Right ventricle myocardium superior (tissue), 1 donor: Measurements from ENCODE around the gene IPO13. TPM values are rescaled to one million over a fixed set of nuclear protein-coding genes. Genes with fewer than 3 reads are reported as not detected.

ENCODE experiments used
- ATAC-seq: fragments of 200-7000 bp; cut with Tn5 transposase; one replicate; pipeline ENCODE4 v1.9.1; 2020; ENCODE audit warnings: mild to moderate bottlenecking; ENCODE audit not compliant: poor library complexity
- DNase-seq: peaks from one replicate; pipeline ENCODE4 v3.0.0-alpha.2; 2020
- intact Hi-C: fragments of 100-400 bp; cut with DNase I; formaldehyde crosslinking; loops from one replicate; pipeline ENCODE4 v1.11.2; 2022
- total RNA-seq: library from RNA; stranded (reverse); fragmentation: NEBNext Ultra II Directional; extraction: Animal tissue kit (Norgen Biotek cat#: 25700); gene quantifications from one replicate; pipeline ENCODE4 v1.2.1, GENCODE V29; 2021
- donor health status: DM: no; HTN: yes; CAD: no; lungs with severe emphysema.

The IPO13 gene
- total RNA-seq, 1 donor from 2014 or later: 58.8 TPM

- ATAC-seq (no peak), DNase-seq (no peak)
- intact Hi-C loops: no loop called here
These were observed 995 bp upstream of the IPO13 start for GRCh38 chr1:43945674-43946235.

- peak; percentile 61 for ATAC-seq
- intact Hi-C loops: no loop called here
- DNase-seq: peak; percentile 71
These were observed 517 bp downstream of the IPO13 start for GRCh38 chr1:43947061-43947873.

DNA sequence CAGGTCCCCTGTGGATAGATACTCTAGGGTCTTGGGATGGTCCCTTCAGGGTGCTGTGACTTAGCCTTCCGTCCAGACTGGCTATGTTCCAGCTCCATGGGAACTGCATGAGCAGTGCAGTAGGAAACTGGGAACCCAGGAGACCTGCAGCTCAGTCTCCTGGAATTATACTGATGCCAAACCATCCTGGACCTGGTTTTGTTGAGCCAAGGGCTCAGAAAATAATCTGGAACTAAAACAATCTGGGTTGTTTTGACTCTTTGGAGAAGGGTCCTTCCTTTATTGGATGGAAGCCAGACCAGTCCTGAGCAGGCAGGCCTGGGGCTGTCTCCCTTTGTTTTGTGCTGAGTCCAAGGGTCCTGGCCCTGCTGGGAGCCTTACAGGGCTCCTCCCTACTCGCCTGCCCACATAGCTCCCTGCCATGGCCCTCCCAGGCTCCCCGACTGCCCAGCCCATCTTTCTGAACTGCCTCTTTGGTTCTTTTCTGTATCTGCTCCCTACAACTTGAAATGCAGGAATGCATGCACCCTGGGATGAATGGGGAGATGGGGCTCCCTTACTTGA is 1.2 kb downstream of the IPO13 start:
- ATAC-seq (no peak), DNase-seq (no peak)
- intact Hi-C loops: no loop called here

DNA sequence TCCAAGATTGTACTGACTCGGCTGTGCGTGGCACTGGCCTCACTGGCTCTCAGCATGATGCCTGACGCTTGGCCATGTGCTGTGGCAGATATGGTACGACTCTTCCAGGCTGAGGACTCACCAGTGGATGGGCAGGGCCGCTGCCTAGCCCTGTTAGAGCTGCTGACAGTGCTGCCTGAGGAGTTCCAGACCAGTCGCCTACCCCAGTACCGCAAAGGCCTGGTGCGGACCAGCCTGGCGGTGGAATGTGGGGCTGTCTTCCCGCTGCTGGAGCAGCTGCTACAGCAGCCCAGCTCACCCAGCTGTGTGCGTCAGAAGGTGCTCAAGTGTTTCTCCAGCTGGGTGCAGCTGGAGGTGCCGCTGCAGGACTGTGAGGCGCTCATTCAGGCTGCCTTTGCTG is 2.9 kb downstream of the IPO13 start:
- DNase-seq (peak; percentile 54), ATAC-seq (no peak)
- intact Hi-C loops: no loop called here

GRCh38 chr1:43951021-43951985 is 4.6 kb downstream of the IPO13 start:
- intact Hi-C loops: no loop called here
- DNase-seq (no peak), ATAC-seq (no peak)

DNA sequence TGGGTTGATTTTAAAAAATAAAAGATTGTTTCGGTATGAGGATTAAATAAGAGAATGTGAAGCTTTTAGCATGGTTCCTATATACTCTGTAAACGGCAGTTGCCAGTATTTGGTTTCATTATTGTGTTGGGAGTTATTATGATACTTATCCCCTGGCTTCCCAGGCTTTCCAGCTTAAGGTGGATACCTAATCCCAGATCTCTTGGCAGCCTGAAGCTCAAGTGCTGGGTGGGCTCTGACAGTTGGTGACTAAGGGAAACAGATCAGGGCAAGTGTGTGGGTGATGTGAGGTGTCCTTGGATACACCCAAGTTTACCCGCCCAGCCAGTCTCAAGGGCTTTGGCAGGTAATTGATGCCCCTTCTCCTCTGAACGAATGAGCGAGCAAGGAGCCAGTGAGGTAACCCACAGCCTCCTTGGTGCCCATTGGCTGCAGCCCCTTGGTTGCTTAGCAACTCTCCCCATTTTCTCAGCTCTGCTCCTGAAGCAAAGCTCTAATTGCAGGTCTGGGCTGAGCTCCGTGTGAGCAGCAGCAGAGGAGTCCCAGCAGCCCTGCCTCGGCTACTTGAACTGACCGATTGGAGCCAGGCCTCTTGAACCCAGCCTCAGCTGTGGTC is 6.1 kb downstream of the IPO13 start:
- ATAC-seq: no peak

GRCh38 chr1:43953361-43953760 is 6.6 kb downstream of the IPO13 start:
- intact Hi-C loops: no loop called here
- no peak for ATAC-seq
- DNase-seq: no peak

More for the DNA sequence above, 6.1 kb downstream of the IPO13 start:
- intact Hi-C loops: no loop called here
- DNase-seq: no peak

GRCh38 chr1:43954036-43954435 is 7.3 kb downstream of the IPO13 start:
- intact Hi-C loops: no loop called here
- ATAC-seq (no peak), DNase-seq (no peak)

GRCh38 chr1:43956234-43956633 is 9.5 kb downstream of the IPO13 start:
- DNase-seq (no peak), ATAC-seq (no peak)
- intact Hi-C loops: no loop called here

DNA sequence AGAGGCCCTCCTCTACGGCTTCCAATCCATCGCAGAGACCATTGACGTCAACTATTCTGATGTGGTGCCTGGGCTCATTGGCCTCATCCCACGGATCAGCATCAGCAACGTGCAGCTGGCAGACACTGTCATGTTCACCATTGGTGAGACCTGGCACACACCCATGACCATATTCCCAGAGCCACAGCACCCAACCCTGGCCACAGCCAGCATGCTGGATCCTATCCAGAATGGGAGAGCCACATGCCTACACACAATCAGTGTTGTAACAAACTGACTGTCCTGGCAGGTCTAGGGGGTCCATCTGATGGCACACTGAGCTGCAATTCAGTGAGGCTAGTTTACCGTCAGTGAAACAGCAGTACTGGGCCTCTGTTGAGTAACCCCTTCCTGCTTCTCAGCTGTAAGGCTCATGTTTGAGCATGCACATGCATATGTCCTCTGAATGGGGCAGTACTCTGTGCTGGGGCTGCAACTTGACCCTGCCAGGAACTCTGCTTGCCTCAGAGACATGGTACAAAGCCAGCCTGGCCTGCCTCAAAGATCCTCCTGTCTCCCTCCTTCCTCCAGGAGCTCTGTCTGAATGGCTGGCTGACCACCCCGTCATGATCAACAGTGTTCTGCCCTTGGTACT is 10.8 kb downstream of the IPO13 start:
- DNase-seq (no peak), ATAC-seq (no peak)
- intact Hi-C loops: no loop called here

- no peak for ATAC-seq
- no peak for DNase-seq
- intact Hi-C loops: no loop called here
These were observed 11.9 kb downstream of the IPO13 start for GRCh38 chr1:43958351-43959255.

DNA sequence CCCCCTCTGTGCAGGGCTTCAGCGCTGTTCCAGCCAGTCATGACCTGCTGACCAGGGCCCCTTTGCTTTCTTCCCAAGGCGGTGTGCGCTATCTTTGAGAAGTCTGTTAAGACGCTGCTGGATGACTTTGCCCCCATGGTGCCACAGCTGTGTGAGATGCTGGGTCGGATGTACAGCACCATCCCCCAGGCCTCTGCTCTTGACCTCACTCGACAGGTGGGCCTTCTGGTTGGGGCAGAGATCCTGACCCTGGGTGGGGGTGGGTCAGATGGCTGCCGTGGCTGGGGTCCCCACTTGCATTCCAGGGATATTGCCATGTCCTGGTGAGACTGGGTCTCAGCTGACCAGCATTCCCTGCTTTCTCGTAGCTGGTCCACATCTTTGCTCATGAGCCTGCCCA is 14.0 kb downstream of the IPO13 start:
- intact Hi-C loops: no loop called here
- DNase-seq (no peak), ATAC-seq (no peak)

- DNase-seq (no peak), ATAC-seq (peak; percentile 59)
- intact Hi-C loops: no loop called here
These were observed 14.9 kb downstream of the IPO13 start for GRCh38 chr1:43961692-43962091.

DNA sequence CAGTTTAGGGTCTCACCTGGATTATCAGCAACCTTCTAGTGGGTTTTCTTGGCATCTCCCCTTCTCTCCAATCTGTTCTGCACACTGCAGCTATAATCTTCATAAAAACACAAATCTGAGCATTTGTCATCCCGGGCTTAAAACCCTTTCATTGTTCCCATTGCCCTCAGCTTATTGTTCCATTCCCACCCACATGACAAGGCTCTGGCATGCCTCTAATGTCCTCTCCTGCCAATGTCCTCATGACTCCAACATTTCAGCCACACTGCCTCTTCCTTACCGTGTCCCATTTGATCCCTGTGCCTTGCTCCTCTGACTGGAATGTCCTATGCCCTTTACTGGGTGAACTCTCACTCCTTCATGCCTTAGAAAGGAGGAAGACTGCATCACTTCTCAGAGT is 15.6 kb downstream of the IPO13 start:
- no peak for ATAC-seq
- DNase-seq: no peak
- intact Hi-C loops: no loop called here

DNA sequence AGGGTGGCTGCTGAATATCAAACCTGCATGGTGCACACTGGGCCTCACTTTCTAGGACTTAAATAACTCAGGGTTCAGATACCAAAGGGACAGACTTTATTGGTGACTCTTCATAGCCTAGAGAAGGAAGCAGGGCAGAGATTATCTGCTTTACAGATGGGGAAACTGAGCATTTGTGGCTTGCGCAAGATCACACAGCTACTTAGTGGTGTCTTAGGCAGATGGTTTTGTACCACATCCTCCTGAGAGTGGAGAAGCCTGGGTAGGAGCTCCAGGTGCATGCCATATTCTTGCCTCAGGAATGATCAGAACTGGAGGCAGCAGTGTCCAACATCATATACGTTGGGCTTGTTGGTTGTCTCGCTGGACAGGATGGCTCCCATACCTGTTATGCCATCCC is 16.3 kb downstream of the IPO13 start:
- ATAC-seq (no peak), DNase-seq (no peak)
- intact Hi-C loops: no loop called here

DNA sequence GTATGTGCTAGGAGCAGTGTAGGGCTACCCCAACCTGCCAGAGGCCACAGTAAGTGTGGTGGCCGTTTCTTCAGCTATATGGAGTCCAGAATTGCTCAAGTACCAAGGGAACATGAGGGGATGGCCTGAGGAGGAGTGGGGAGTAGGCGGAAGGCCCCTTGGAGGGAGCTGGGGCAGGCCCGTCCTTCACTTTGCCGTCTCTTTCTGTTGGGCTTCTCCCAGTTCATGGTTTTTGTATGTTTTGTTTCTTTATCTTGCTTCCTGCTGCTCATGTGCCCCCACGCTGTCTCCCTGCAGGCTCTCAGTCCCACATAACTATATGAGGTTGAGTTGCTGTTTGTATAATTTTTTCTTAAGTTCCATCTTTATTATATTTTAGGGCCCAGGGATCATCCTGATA is 17.1 kb downstream of the IPO13 start:
- DNase-seq (no peak), ATAC-seq (no peak)
- intact Hi-C loops: no loop called here

GRCh38 chr1:43965316-43965715 is 18.6 kb downstream of the IPO13 start:
- DNase-seq: no peak
- no peak for ATAC-seq
- intact Hi-C loops: no loop called here
